B cell (primary cell): ENCODE results near the gene PRAMEF25.
"Not testable (repeated sequence)": the region's sequence is repeated elsewhere in the genome, so short reads cannot be mapped to it uniquely, and the experiment has no call there.

ENCODE experiments used
- CTCF ChIP-seq: fragments of 200-600 bp; IDR thresholded peaks from one replicate; pipeline ENCODE4 v1.8.0; 2022; ENCODE audit warnings: antibody characterized with exemption, mild to moderate bottlenecking
- EZH2 ChIP-seq: IDR thresholded peaks from 2 replicates; pipeline ENCODE4 v1.6.1; 2012; ENCODE audit warnings: borderline replicate concordance, low read depth, mild to moderate bottlenecking, moderate library complexity, low read length; ENCODE audit not compliant: insufficient read depth, poor library complexity, severe bottlenecking

- not testable (repeated sequence) for TF ChIP-seq EZH2, CTCF
Measured at GRCh38 chr1:13070474-13070873, at the start of gene PRAMEF25.
